GM12878 (cell line): ENCODE results near the gene TXLNB. TPM values are rescaled to one million over a fixed set of nuclear protein-coding genes. Genes with fewer than 3 reads are reported as not detected.

Experiments used
- BCL3 ChIP-seq: IDR thresholded peaks from 2 replicates; pipeline ENCODE4 v1.6.1; 2011; ENCODE audit warnings: borderline replicate concordance, low read depth, mild to moderate bottlenecking, moderate library complexity, low read length; ENCODE audit not compliant: insufficient read depth, poor library complexity, severe bottlenecking
- CBFB ChIP-seq: IDR thresholded peaks from 2 replicates; pipeline ENCODE4 v1.6.1; 2016; ENCODE audit warnings: antibody characterized with exemption, low read depth
- CBX3 ChIP-seq: fragments of 200-600 bp; sonication (generic); IDR thresholded peaks from 2 replicates; pipeline ENCODE4 v1.6.1; 2016; ENCODE audit warnings: low read depth, borderline replicate concordance
- CEBPB ChIP-seq, 2 experiments: fragments of 150-350 bp in 1 of 2; IDR thresholded peaks; 2 replicates each; pipeline ENCODE4 v1.6.1; 2012 to 2014; ENCODE audit warnings: low read depth in 2 of 2, low read length in 2 of 2, borderline replicate concordance in 1 of 2, inconsistent platforms in 1 of 2
- ELK1 ChIP-seq: IDR thresholded peaks from 2 replicates; pipeline ENCODE4 v1.6.1; 2012; ENCODE audit warnings: low read depth, low read length, improper control_type of control experiment
- FOS ChIP-seq: IDR thresholded peaks from 3 replicates; pipeline ENCODE4 v1.6.1; 2011; ENCODE audit warnings: borderline replicate concordance; ENCODE audit not compliant: insufficient read length; ENCODE audit errors: extremely low read depth
- HCFC1 ChIP-seq: fragments of 150-350 bp; IDR thresholded peaks from 2 replicates; pipeline ENCODE4 v1.6.1; 2014; ENCODE audit warnings: low read length
- HDAC6 ChIP-seq: fragments of 200-600 bp; sonication (generic); IDR thresholded peaks from one replicate; pipeline ENCODE4 v1.8.0; 2017; ENCODE audit warnings: antibody characterized with exemption; ENCODE audit not compliant: unreplicated experiment
- IRF4 ChIP-seq: IDR thresholded peaks from 2 replicates; pipeline ENCODE4 v1.6.1; 2011; ENCODE audit warnings: low read depth, low read length
- MLLT1 ChIP-seq: fragments of 450-650 bp; IDR thresholded peaks from 2 replicates; pipeline ENCODE4 v1.6.1; 2016; ENCODE audit warnings: mild to moderate bottlenecking
- MYB ChIP-seq: fragments of 150-350 bp; IDR thresholded peaks from 2 replicates; pipeline ENCODE4 v1.6.1; 2014; ENCODE audit warnings: mild to moderate bottlenecking, low read depth, low read length, borderline replicate concordance
- NFXL1 ChIP-seq: fragments of 450-650 bp; IDR thresholded peaks from 2 replicates; pipeline ENCODE4 v1.6.1; 2017; ENCODE audit warnings: antibody characterized with exemption, mild to moderate bottlenecking, borderline replicate concordance
- NFYA ChIP-seq: IDR thresholded peaks from 2 replicates; pipeline ENCODE4 v1.6.1; 2011; ENCODE audit warnings: low read depth, mild to moderate bottlenecking, low read length, improper control_type of control experiment, borderline replicate concordance
- NKRF ChIP-seq: fragments of 450-650 bp; conservative IDR thresholded peaks from 2 replicates; pipeline ENCODE4 v1.6.1; 2017; ENCODE audit warnings: mild to moderate bottlenecking, moderate library complexity
- NRF1 ChIP-seq: conservative IDR thresholded peaks from 2 replicates; pipeline ENCODE4 v1.6.1; 2011; ENCODE audit warnings: mild to moderate bottlenecking, low read depth, low read length, improper control_type of control experiment
- PML ChIP-seq: IDR thresholded peaks from 2 replicates; pipeline ENCODE4 v1.6.1; 2012; ENCODE audit warnings: low read length, inconsistent platforms
- RCOR1 ChIP-seq: conservative IDR thresholded peaks from 2 replicates; pipeline ENCODE4 v1.6.1; 2012; ENCODE audit warnings: low read depth, low read length, improper control_type of control experiment
- SIN3A ChIP-seq: IDR thresholded peaks from 2 replicates; pipeline ENCODE4 v1.6.1; 2012; ENCODE audit warnings: low read depth, low read length, improper control_type of control experiment
- YBX1 ChIP-seq: fragments of 450-650 bp; IDR thresholded peaks from 2 replicates; pipeline ENCODE4 v1.6.1; 2016; ENCODE audit warnings: antibody characterized with exemption
- ZNF687 ChIP-seq: fragments of 450-650 bp; IDR thresholded peaks from 2 replicates; pipeline ENCODE4 v1.6.1; 2017; ENCODE audit warnings: mild to moderate bottlenecking, moderate library complexity
- ZZZ3 ChIP-seq: IDR thresholded peaks from 2 replicates; pipeline ENCODE4 v1.6.1; 2011; ENCODE audit warnings: low read depth; ENCODE audit not compliant: control insufficient read depth, insufficient read length
- polyA plus RNA-seq, 11 experiments: library from polyadenylated mRNA; depleted of rRNA in 4 of 11; unstranded in 6 of 11; stranded (reverse) in 5 of 11; fragments of >200 nt; fragmentation: Nextera tagmentation in 4 of 11; fragmentation: Illumina TruSeq in 1 of 11; extraction: Ambion mirVana in 4 of 11; extraction: Trizol in 1 of 11; gene quantifications; 1 replicate in 1 of 11; 2 replicates in 10 of 11; pipeline versions ENCODE4 v1.2.1 to v1.2.3, GENCODE V29; 2011 to 2016; ENCODE audit warnings: inconsistent platforms in 2 of 11, missing spikeins in 2 of 11, low read depth in 1 of 11
- total RNA-seq, 4 experiments: library from RNA; depleted of rRNA in 3 of 4; stranded (reverse); fragments of >200 nt in 3 of 4; fragmentation: Illumina TruSeq in 1 of 4; extraction: Trizol in 1 of 4; gene quantifications; 2 replicates each; pipeline versions ENCODE4 v1.2.1 to v1.2.3, GENCODE V29; 2013 to 2021

Gene TXLNB
- total and polyA plus RNA-seq, 10 of the 15 experiments (the other 5 are each of a cell fraction or from before 2014, with no cell fraction given) = 0.07 to 1.3 (median 0.22) TPM; not detected in 1

GRCh38 chr6:139290787-139291311 is 949 bp downstream of the TXLNB start (continued):
- TF ChIP-seq SIN3A (no peak), YBX1 (no peak), NKRF (no peak), MYB (no peak), IRF4 (peak; percentile 67; the same call in 1 of the 2 replicates), NFYA (no peak), CBFB (no peak), MLLT1 (peak; percentile 69), ZZZ3 (no peak), HCFC1 (no peak), FOS (no peak), ZNF687 (peak; percentile 59; the same call in 1 of the 2 replicates), BCL3 (peak; percentile 53), RCOR1 (no peak), HDAC6 (no peak), PML (peak; percentile 60), CEBPB (IDR thresholded peaks at IDR 0.05; ENCODE audit: borderline replicate concordance in 1 of 2, low read depth in 2 of 2, low read length in 2 of 2) (peak in 1 of 2 experiments; percentile 89; a peak in 1 of 4 replicates), NFXL1 (no peak), ELK1 (no peak), CBX3 (no peak), NRF1 (no peak)
